Thyroid gland (tissue), 4 donors: ENCODE results near the gene TMEM201.

ENCODE experiments used
- CTCF ChIP-seq, 6 experiments: fragments of 200-600 bp in 3 of 6; fragments of 450-650 bp in 3 of 6; sonication (generic) in 3 of 6; IDR thresholded peaks; one replicate each; pipeline ENCODE4 v1.5.1; 2016 to 2019; ENCODE audit warnings: antibody characterized with exemption in 6 of 6, mild to moderate bottlenecking in 2 of 6, inconsistent platforms in 1 of 6, moderate library complexity in 1 of 6
- POLR2A ChIP-seq, 2 donors: fragments of 450-650 bp; IDR thresholded peaks; one replicate each; pipeline ENCODE4 v1.6.1; 2017; ENCODE audit warnings: antibody characterized with exemption in 2 of 2, mild to moderate bottlenecking in 2 of 2, moderate library complexity in 1 of 2

GRCh38 chr1:9539165-9539828 lies 49.4 kb upstream of the TMEM201 start, which contains the start of gene SLC25A33:
- peak in 2 of 6 experiments; percentile 26 for TF ChIP-seq CTCF (IDR thresholded peaks at IDR 0.05)
- peak; percentile 97 to 99 for TF ChIP-seq POLR2A (IDR thresholded peaks at IDR 0.05)
